Measurements from ENCODE around the gene MGARP.
"Not testable (repeated sequence)": the region's sequence is repeated elsewhere in the genome, so short reads cannot be mapped to it uniquely, and the experiment has no call there.

Gene MGARP

DNA sequence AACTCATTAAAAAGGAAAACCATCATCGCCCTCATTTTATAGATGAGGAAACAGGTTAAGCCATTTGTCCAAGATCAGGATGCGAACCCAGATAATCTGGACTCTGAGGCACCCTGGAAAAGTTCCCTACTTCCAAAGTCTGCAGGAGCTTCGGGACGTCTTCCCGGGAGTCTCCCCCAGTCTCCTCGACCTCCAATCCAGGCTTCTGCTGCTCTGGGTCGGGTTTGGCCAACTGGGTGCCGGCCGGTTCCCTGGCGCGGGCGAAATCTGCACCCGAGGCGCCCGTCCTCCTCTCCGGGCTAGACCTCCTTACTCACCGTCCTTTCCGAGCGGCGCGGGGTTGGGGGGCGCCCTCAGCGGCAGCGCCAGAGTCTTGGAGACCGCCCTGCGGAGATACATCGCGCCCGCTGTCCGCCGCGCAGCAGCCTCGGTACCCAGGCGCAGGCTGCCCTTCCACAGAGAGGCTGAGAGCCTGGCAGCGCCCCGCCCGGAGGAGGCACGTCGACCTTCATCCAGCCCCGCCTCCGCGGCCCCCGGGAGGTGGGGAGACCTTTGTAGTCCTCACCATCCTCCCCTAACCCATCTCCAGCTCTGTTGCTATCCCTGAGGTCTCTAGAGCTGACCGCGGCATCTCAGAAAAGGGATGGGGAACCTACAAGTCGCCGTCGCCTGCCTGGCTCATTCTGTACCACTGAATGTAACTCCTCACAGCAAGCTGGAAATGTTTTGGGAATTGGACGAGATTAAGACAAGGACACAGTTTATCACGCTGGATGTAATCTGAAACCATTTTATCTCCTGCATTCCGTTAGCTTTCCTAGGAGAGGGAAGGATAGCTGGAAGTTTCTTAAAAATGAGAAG lies at the start of gene MGARP:
MGARP (minus strand) TSS at position 466 of the 861 bp plus-strand sequence; CDS start at position 399, 67 bp downstream.
- DNase-seq (ENCODE audit: low read depth), result no peak
- H3K4me3 ChIP-seq (ENCODE audit: low read depth, low read length), result peak within 1 kb of the TSS; percentile 57

DNA sequence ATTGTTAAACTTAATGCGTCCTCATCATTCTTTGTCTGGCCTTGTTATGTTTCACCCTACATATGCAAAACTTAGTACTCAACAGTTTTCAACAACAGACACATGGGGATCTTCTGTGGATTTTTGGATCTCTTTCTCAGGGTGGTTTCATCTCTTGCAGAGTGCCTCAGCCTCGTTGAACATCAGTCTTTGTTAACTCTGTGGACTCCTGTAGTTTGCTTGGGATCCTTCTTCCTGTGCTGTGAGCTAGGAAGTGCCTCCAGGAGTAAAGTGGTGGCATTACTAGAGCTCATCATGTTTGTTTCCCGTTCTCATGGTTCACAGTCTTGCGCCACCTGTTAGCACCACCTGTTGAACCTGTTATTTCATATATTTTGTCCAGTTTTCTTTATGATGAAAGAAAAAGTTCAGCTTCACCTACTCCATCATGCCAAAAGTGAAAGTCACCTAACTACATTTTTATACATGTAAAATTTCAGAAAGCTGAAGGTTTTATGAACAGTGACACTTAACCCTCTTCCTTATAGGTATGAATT lies 49.7 kb upstream of the MGARP start:
- H3K4me3 ChIP-seq (ENCODE audit: low read depth, low read length), result no peak overlapping the region
- DNase-seq (ENCODE audit: low read depth), result no peak

DNA sequence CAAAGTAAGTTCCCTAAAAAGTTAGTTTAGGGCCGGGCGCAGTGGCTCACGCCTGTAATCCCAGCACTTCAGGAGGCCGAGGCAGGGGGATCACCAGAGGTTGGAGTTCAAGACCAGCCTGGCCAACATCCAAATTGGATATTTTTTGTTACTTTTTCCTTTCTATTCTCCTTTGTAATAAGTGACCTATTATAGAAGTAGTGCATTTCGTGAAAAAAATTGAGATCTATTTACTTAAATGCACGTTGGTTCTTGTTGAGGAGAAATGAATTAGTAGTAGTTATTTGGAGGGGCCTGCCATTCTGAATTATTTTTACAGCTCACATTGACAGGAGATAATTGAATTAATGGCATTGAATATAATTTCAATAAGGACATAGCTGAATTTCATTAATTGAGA lies 44.6 kb upstream of the MGARP start:
- no peak overlapping the region for H3K4me3 ChIP-seq (ENCODE audit: low read depth, low read length)
- no peak for DNase-seq (ENCODE audit: low read depth)

DNA sequence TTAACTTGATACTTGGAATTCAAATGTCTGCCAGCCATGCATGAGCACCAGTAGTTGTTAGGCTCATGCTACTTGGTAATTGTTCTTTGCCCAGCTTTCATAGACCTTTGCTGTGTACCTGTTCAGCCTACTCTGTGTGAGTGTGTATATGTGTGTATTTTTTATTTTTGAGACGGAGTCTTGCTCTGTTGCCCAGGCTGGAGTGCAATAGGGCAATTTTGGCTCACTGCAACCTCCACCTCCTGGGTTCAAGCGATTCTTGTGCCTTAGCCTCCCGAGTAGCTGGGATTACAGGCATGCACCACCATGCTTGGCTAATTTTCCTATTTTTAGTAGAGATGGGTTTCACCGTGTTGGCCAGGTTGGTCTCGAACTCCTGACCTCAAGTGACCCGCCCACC lies 42.5 kb upstream of the MGARP start:
- not testable (repeated sequence) for H3K4me3 ChIP-seq (ENCODE audit: low read depth, low read length); DNase-seq (ENCODE audit: low read depth)

DNA sequence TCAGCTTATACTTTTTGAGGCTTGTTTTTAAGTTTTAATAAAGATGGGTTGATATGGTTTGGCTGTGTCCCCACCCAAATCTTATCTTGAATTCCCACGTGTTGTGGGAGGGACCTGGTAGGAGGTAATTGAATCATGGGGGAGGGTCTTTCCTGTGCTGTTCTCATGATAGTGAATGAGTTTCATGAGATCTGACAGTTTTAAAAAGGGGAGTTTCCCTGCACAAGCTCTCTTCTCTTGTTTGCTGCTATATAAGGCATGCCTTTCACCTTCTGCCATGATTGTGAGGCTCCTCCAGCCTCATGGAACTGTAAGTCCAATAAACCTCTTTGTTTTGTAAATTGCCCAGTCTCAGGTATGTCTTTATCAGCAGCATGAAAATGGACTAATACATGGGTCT lies 42.0 kb upstream of the MGARP start:
- not testable (repeated sequence) for H3K4me3 ChIP-seq (ENCODE audit: low read depth, low read length); DNase-seq (ENCODE audit: low read depth)

DNA sequence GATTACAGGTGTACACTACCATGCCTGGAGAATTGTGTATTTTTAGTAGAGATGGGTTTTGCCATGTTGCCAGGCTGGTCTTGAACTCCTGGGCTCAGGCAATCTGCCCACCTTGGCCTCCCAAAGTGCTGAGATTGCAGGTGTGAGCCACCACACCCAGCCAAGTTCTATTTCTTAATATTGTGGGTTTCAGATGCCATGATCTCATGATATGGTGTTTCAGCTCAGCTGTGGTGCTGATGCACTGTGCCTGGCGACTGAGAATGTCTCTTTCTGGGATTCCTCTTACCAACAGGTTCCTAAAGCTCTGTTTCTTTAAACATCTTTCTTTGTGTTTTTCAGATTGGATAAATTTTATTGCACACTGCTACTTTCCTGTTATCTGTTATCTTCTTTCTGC lies 39.5 kb upstream of the MGARP start:
- no peak overlapping the region for H3K4me3 ChIP-seq (ENCODE audit: low read depth, low read length)
- DNase-seq (ENCODE audit: low read depth), result no peak

DNA sequence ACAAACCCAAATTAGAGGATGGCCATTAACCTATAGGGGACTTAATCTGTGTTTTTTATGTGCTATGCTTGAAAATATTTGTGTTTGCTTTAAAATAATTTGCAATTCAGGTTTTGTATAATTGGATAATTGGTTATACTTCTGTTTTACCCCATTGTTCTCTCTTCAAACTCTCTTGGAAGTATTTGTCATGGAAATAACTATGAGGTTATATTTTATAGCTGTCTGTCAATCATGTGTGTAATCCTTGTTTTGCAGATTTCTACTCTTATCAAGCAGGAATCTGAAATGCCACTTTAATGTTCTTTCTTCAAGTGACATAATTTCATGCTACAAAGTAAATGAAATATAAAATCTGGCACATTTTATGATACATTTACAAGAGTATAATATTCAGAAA lies 37.6 kb upstream of the MGARP start:
- no peak overlapping the region for H3K4me3 ChIP-seq (ENCODE audit: low read depth, low read length)

DNA sequence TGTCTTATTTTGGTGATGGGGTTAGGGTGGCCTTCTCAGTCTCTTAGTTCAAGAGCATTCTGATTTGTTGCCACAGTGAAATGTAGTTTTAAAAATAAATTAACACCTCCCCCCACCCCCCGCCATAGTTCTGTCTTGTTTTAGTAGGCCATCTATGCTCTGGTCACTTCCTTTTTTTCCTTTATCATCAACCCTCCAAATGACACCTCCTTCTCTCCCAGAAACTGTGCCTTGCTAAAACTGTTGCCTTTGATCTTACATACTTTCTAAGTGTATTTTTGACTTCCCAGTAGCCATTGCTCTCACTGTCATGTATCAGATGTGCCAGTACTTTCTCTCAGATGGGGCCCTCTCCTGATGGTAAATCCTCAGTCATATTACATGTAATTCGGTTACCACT lies 36.7 kb upstream of the MGARP start:
- DNase-seq (ENCODE audit: low read depth), result no peak
- no peak overlapping the region for H3K4me3 ChIP-seq (ENCODE audit: low read depth, low read length)

More for the DNA sequence above, 37.6 kb upstream of the MGARP start:
- no peak for DNase-seq (ENCODE audit: low read depth)

DNA sequence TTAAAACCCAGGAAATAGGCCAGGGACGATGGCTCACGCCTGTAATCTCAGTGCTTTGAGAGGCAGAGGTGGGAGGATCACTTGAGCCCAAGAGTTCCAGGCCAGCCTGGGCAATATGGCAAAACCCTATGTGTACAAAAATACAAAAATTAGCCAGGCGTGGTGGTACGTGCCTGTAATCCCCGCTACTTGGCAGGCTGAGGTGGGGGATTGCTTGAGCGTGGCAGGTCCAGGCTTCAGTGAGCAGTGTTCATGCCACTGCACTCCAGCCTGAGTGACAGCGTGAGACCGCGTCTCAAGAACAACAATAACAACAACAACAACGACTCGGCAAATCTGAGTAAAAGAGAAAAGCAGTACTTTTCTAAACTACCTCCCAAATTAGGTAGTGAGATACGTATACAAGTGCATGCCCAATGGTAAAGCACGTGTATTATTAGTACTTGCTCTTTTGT lies 35.2 kb upstream of the MGARP start:
- no peak overlapping the region for H3K4me3 ChIP-seq (ENCODE audit: low read depth, low read length)
- DNase-seq (ENCODE audit: low read depth), result no peak

DNA sequence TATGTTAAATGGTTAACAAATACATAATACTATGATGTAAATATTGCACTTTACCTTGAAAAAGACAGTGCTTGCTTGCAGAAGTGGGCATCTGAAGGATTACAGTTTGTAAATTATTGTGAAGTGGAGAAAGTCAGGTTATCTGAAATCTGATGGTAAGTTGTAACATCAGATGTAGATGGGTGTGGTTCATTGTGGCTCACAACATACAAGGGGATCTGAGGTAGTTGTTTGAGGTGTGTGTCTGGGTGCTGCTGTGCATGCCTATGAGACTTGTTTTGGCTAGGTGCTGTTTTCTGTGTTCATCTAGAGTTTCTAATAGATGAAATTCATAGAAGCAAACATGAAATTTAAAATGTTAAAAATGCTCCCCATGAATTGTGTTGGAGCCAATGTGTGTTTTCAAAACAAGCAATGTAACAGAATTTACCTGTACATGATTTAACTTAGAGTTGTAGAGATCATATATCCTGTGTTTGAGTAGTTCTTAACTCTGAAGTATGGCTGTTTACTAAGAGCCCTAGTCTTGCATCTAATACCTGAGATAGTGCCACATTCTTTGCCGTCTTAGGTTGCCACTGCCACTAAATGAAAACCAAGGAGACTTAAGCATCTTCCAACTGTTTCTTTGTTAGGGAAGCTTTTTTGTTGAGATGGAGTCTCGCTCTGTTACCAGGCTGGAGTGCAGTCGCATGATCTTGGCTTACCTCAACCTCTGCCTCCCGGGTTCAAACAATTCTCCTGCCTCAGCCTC lies 34.2 kb upstream of the MGARP start:
- DNase-seq (ENCODE audit: low read depth), result no peak

DNA sequence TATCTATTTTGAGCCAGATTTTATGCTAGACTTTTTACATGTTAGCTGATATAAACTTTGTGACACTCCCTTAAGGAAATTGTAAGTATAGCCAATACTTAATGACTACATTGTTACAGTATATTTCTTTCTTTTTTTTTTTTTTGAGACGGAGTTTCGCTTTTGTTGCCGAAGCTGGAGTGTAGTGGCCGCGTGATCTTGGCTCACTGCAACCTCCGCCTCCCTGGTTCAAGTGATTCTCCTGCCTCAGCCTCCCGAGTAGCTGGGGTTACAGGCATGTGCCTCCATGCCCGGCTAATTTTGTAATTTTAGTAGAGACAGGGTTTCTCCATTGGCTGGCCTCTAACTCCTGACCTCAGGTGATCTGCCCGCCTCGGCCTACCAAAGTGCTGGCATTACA lies 33.4 kb upstream of the MGARP start:
- H3K4me3 ChIP-seq (ENCODE audit: low read depth, low read length); DNase-seq (ENCODE audit: low read depth): not testable (repeated sequence)

More for the DNA sequence above, 34.2 kb upstream of the MGARP start:
- no peak overlapping the region for H3K4me3 ChIP-seq (ENCODE audit: low read depth, low read length)

DNA sequence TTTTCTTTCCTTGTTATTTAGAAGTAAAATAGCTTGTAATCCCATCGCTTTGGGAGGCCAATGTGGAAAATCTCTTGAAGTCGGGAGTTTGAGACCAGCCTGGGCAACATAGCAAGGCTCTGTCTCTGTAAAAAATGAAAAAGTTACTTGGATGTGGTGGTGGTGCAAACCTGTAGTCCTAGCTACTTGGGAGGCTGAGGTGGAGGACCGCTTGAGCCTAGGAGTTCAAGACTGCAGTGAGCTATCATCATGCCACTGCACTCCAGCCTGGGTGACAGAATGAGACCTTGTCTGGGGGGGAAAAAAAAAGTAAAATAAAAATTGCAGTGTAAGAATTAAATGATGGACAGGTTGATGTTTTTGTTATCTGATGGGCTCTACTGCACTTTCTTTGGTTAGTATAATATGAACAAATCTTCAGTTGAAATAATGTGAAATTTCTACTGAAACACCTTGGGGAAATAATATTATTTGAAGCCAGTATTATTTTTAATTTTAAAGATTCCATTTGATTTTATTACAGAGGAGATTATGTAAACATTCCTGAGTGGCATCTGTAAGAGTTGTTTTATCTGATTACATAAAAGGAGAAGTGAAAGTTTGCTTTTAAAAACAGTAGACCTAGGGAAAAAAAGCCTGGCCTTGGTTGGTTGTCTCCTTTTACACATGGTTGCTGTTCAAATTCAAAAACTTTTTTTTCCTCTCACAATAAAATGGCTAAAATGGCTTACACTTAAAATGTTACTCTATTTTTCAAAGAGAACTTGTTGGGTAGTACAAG lies 32.7 kb upstream of the MGARP start:
- no peak for DNase-seq (ENCODE audit: low read depth)
- H3K4me3 ChIP-seq (ENCODE audit: low read depth, low read length), result no peak overlapping the region

DNA sequence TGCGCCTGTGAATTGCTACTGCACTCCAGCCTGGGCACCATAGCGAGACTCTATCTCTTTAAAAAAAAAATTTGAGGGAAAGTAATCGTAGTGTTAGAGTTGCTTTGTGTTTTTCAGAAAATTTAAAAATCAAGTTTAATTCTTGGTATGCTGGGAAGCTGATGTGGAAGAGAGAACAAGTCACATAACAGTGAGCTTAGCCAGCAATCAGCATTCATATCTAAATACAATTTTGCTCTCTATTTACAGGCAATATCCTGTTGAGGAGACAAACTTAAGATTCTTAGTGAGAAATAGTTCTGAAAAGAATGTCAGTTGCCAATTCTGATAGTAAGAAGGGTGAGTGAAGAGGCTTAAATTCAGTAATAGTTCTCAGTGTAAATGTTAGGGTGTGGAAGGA lies 31.9 kb upstream of the MGARP start:
- no peak for DNase-seq (ENCODE audit: low read depth)
- H3K4me3 ChIP-seq (ENCODE audit: low read depth, low read length), result no peak overlapping the region

DNA sequence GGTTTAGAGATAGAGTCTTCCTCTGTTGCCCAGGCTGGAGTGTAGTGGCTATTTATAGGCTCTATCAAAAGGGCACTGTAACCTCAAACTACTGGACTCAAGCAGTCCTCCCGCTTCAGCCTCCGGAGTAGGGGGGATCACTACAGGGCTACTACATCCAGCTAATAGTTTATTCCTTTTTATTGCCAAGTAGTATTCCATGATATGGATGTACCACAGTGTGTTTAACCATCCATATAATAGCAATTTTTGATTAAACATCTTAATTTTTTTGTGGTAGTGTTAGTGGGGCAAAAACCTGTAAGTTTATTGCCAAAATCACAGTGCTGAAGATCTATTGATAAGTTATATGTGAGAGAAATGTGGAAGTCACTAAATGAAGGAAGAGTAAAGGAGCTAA lies 24.9 kb upstream of the MGARP start:
- no peak overlapping the region for H3K4me3 ChIP-seq (ENCODE audit: low read depth, low read length)
- DNase-seq (ENCODE audit: low read depth), result no peak

DNA sequence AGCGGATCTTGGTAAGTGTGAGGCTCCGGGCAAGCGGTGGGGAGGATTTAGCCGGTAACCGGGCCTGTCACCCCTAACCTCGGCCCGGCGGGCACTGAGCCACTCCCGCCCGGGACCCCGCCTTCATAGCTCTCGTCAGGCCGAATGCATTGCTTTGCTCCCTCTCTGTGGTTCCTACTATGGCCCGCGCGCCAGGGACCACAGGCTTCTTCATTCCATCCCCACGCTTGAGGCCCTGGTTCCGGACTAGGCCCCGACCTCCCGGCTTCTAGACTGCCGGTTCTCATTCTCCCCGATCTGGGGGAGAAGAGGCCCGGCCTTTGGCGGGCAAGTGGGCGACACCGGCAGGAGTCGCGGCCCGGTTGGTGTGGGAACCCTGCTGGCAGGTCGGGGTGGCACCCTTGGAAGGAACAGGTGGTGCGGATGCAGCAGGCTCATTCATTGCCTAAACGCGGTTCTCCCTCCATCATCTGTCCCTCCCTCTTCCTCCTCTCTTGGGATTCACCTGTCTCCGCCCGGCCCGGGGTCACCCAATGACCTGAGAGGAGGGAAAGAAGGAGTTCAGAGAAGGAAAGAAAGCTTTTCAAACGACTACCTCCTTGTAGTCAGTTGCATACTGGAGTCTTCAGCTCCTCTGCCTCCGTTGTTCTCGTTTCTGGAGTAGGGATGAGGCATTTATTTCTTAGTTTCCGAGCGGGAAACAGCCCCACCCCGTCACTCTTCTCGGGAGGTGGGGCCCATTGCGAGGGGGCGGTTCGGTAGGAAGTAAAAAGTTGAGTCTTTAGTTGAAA lies 22.0 kb upstream of the MGARP start, which contains the start of gene NDUFC1:
NDUFC1 (minus strand) TSS at position 657 of the 791 bp plus-strand sequence. CDS start 6,679 bp downstream, outside the sequence.
- H3K4me3 ChIP-seq (ENCODE audit: low read depth, low read length), result peak within 1 kb of the TSS; percentile 95
- no peak for DNase-seq (ENCODE audit: low read depth)

DNA sequence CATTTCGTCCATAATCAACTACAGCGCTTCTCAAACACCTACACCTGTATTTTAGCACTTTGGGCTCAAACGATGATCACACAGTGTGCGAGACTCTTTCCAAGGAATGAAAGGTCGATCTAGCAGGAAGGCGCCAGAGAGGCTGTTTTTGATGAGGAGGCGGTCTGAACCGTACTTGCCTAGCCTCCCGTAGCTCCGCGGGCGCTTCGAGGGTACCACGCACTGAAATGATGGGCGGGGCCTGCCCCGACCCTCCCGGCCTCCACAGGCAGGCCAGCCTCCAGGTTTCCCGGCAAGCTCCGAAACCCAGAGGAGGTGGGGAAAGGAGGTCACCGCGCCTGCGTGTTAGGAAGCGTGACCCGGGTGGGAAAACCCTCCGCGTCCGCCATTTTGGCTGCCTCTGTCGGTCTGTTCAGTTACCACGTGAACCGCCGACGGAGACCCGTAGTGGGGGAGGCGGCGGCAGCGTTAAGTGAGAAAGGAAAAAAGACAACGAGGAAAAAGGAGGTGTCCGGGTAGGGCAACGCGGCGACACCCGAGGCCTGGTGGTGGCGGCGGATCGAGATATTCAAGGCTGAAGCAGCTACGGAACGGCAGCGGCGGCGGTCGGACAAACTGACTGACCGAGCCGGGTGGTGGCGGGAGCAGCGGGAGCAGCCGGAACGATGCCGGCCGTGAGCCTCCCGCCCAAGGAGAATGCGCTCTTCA lies 21.2 kb upstream of the MGARP start, which contains the start of gene NAA15:
NAA15 (plus strand) TSS at position 393 of the 708 bp plus-strand sequence; CDS start at position 666, 273 bp downstream.
- DNase-seq (ENCODE audit: low read depth), result peak; percentile 93

DNA sequence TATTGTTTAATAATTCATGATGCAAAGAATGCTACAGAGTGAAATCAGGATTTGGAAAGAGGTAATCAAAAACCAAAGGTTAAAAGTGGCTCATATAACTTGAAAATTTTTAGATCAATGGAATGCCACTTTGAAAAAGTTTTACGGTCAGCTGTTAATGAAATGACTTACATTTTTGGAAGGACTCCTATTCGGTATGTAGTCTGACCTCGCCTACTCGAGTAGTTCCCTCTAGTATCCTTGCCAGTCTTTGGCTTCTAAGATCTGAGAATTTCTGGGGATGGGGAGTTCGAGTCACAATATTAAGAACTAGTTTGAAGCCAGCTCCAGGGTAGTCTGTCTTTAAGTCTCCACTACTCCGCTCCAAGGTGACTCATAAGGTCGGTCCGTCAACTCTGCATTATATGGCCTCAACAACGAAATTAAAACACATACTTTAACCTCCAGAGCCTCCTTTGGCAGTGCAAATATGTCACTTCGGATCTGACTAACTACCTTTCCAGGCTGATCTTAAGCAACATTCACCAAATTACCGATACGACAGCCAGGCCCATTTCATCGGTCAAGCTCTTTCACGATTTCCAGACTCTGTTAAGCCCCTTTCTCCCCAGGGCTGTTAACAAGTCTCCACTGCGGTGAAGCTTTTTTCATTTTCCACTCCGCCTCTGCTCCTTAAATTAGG lies 20.5 kb upstream of the MGARP start:
- H3K4me3 ChIP-seq (ENCODE audit: low read depth, low read length), result peak overlapping the region; percentile 95
- peak; percentile 49 for DNase-seq (ENCODE audit: low read depth)

More for the DNA sequence above, 21.2 kb upstream of the MGARP start, which contains the start of gene NAA15:
- H3K4me3 ChIP-seq (ENCODE audit: low read depth, low read length), result peak within 1 kb of the TSS; percentile 95
